ENCODE measurements around the gene TCF7L1.

Gene TCF7L1

GRCh38 chr2:85247610-85248009 is 114.4 kb downstream of the TCF7L1 start:
- no peak for DNase-seq (ENCODE audit: low read depth in 1 of 2, low spot score in 1 of 2)

GRCh38 chr2:85248773-85249509 is 115.7 kb downstream of the TCF7L1 start:
- no peak for DNase-seq (ENCODE audit: low read depth in 1 of 2, low spot score in 1 of 2)

GRCh38 chr2:85250045-85250444 is 116.9 kb downstream of the TCF7L1 start:
- no peak for DNase-seq (ENCODE audit: low read depth in 1 of 2, low spot score in 1 of 2)

- DNase-seq (ENCODE audit: low read depth in 1 of 2, low spot score in 1 of 2), result no peak
Measured at GRCh38 chr2:85251070-85251616, 118.0 kb downstream of the TCF7L1 start.

GRCh38 chr2:85253890-85254289 is 120.7 kb downstream of the TCF7L1 start:
- DNase-seq (ENCODE audit: low read depth in 1 of 2, low spot score in 1 of 2), result no peak

GRCh38 chr2:85254540-85255300 is 121.5 kb downstream of the TCF7L1 start:
- no peak for DNase-seq (ENCODE audit: low read depth in 1 of 2, low spot score in 1 of 2)

- no peak for DNase-seq (ENCODE audit: low read depth in 1 of 2, low spot score in 1 of 2)
Measured at GRCh38 chr2:85255456-85255812, 122.2 kb downstream of the TCF7L1 start.

GRCh38 chr2:85255813-85256594 is 122.8 kb downstream of the TCF7L1 start:
- DNase-seq (ENCODE audit: low read depth in 1 of 2, low spot score in 1 of 2), result no peak

- DNase-seq (ENCODE audit: low read depth in 1 of 2, low spot score in 1 of 2), result no peak
Measured at GRCh38 chr2:85257359-85257969, 124.3 kb downstream of the TCF7L1 start.

- no peak for DNase-seq (ENCODE audit: low read depth in 1 of 2, low spot score in 1 of 2)
Measured at GRCh38 chr2:85257970-85258605, 124.9 kb downstream of the TCF7L1 start.

GRCh38 chr2:85259101-85259590 is 126.0 kb downstream of the TCF7L1 start:
- DNase-seq (ENCODE audit: low read depth in 1 of 2, low spot score in 1 of 2), result no peak

- DNase-seq (ENCODE audit: low read depth in 1 of 2, low spot score in 1 of 2), result no peak
Measured at GRCh38 chr2:85259879-85260278, 126.7 kb downstream of the TCF7L1 start.

GRCh38 chr2:85263591-85263990 is 130.4 kb downstream of the TCF7L1 start:
- no peak for DNase-seq (ENCODE audit: low read depth in 1 of 2, low spot score in 1 of 2)

GRCh38 chr2:85264471-85264870 is 131.3 kb downstream of the TCF7L1 start:
- DNase-seq (ENCODE audit: low read depth in 1 of 2, low spot score in 1 of 2), result no peak

GRCh38 chr2:85265304-85265703 is 132.1 kb downstream of the TCF7L1 start:
- no peak for DNase-seq (ENCODE audit: low read depth in 1 of 2, low spot score in 1 of 2)

GRCh38 chr2:85266146-85267041 is 133.2 kb downstream of the TCF7L1 start:
- DNase-seq (ENCODE audit: low read depth in 1 of 2, low spot score in 1 of 2), result peak; percentile 45 to 48

GRCh38 chr2:85269959-85270358 is 136.8 kb downstream of the TCF7L1 start:
- DNase-seq (ENCODE audit: low read depth in 1 of 2, low spot score in 1 of 2), result no peak

- no peak for DNase-seq (ENCODE audit: low read depth in 1 of 2, low spot score in 1 of 2)
Measured at GRCh38 chr2:85272357-85272756, 139.2 kb downstream of the TCF7L1 start.
